ENCODE results near the gene PYHIN1.
"Not testable (repeated sequence)": the region's sequence is repeated elsewhere in the genome, so short reads cannot be mapped to it uniquely, and the experiment has no call there.

PYHIN1 gene

GRCh38 chr1:158983235-158983634 lies 51.9 kb downstream of the PYHIN1 start:
- no peak for DNase-seq

DNA sequence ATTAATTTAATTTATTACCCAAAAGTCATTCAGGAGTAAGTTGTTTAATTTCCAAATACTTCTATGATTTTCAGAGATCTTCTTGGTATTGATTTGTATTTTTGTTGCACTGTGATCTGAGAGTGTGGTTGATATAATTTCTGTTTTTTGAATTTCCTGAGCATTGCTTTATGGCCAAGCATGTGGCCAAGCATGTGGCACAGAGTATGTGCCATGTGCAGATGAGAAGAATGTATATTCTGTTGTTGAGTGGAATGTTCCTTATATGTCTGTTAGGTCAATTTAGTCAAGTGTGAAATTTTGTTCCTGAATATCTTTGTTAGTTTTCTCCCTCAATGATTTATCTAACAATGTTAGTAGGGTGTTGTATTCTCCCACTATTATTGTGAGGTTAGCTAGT lies 53.0 kb downstream of the PYHIN1 start:
- DNase-seq, result no peak

- no peak for DNase-seq
Measured at GRCh38 chr1:158989424-158989823, 58.1 kb downstream of the PYHIN1 start.

GRCh38 chr1:158992787-158993312 lies 61.5 kb downstream of the PYHIN1 start:
- DNase-seq, result no peak

GRCh38 chr1:158996998-158997397 lies 65.6 kb downstream of the PYHIN1 start:
- no peak for DNase-seq

DNA sequence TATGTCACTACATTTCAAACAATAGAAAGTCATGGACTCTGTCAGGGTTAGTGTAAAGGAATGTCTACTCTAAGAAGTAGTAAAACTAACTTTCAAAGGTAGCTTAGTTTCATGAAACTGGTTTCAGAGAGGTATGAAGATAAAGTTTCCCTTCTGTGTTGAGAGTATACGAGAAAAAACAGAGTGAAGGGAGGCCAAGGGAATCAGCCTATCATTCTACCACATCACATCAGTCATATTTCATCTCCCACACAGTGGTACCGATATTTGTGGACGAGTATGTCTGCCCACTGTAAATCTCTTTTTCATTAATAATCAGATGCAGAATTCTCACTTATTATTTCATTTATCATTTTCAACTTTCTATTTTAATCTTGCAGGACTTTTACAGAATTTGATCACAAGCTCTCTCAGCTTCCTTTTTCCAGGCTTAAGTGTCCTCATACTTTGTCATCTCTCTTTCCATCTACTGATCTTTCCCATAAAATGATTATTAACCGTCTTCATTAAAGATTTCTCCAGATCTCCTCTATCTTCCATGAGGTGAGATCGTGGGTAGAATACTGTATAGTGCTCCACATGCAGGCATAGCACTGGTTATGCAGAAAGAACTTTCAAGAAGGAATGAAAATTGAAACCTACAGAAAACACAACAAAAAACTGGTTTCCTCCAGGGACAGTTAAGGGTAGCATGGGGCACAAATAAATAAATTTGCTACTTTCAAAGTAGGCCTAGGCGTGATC lies 66.9 kb downstream of the PYHIN1 start:
- no peak for DNase-seq

- peak in 1 of 2 experiments; percentile 18 for DNase-seq
Measured at GRCh38 chr1:158998781-158999161, 67.4 kb downstream of the PYHIN1 start.

- no peak for DNase-seq
Measured at GRCh38 chr1:158999316-159000069, 68.1 kb downstream of the PYHIN1 start.

- no peak for DNase-seq
Measured at GRCh38 chr1:159000070-159000409, 68.7 kb downstream of the PYHIN1 start.

- DNase-seq, result no peak
Measured at GRCh38 chr1:159000625-159001024, 69.3 kb downstream of the PYHIN1 start.

DNA sequence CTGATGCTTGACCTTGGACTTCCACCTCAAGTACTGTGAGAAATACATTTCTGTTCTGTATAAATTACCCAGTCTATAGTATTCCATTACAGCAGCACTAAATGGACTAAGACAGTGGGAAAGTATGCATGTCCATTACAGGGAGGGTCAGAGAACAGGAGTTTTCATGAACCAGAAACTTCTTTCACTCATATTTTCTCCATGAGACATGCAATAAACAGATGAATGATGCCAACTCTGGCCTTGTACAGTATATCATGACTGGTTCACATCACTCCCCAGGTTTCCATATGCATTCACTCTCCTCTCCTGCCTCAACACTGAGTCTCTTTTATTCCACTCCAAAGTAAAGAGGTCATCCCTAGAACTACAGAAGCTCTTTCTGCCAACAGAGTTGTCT lies 73.8 kb downstream of the PYHIN1 start:
- DNase-seq, result no peak

DNA sequence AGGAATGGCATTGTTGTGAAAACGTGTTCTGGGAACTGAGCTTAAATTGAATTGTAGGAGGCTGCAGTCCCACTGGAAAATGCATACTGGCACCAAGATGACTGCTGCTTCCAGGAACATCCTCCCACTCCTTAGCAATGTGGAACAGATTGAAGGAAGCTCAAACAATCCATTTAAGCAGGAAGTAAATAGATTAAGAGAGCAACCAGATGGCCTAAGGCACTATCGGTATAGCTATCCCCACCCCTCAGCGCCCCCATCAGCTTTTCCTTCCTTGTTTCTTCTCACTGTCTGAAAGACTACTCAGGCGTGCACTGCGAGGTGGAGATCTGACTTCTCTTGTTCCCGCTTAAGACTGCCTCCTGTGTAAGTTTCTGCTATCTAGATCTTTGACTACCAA lies 74.3 kb downstream of the PYHIN1 start:
- DNase-seq, result no peak

DNA sequence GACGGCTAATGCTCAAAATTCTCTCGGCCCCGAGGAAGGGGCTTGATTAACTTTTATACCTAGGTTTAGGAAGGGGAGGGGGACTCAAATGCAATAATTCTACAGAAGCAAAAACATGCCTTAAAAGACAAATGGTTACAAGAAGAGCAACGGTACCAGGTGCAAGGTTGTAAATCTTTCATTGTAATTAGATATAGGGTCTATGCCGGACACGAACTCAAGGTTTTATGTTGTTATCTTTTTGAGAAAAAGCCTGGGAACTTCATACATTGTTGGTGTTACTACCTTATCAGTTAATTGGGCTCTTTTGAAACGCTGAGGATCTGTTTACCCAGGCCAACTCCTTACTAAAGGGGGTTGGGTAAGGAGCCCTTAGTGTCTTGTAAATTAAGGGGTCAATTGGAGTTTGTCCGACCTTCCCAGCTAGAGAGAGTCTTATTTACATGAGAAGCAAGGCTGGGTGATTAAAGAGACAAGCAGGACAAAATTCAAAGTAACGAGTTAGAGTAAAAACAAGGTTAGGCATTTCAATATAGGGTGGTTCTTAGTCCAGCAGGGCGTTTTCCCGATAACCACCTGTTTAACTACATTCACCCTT lies 75.0 kb downstream of the PYHIN1 start:
- DNase-seq, result not testable (repeated sequence)

DNA sequence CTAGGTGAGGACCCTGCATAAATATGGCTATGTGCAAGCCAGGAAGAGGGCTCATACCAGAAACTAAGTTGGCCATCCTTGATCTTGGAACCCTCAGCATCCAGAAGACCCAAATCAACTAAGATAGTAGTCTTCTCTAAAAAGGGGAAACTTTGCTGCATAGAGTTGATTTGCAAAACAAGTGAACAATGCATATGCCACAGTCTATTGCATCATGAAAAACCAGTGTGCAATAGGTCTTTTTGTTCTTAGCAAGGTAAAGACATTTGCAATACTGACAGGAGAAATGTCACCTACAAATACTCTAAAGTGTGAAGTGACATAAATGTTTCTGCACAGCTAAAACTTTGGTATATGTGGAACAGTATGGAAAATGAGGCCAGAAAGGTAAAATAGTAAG lies 76.4 kb downstream of the PYHIN1 start:
- no peak for DNase-seq

- DNase-seq, result peak; percentile 44 to 55
Measured at GRCh38 chr1:159008744-159009188, 77.4 kb downstream of the PYHIN1 start.

DNA sequence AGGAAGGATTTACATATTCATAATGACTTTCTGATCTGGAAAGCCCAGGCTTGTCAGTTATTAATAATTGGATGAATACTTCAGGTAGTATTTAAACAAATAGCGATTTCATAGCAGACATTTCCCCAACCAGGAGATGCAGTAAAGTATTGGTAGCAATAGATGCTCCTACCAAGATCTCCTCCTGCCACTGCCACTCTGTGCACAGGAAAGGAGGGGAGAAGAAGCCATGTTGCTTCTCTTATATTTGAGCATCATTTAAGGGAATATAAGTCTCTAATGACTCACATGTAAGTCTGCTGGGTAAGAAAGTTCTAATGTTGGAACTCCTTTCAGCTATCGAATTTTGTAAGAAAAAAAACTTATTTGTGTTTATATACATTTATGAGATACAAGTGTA lies 77.9 kb downstream of the PYHIN1 start:
- DNase-seq, result no peak

- peak; percentile 46 to 50 for DNase-seq
Measured at GRCh38 chr1:159009704-159010361, 78.5 kb downstream of the PYHIN1 start, which contains the start of gene IFI16. TSS of gene IFI16 (plus strand) at chr1:159009907. CDS start at chr1:159014681, 4,774 bp downstream.

DNA sequence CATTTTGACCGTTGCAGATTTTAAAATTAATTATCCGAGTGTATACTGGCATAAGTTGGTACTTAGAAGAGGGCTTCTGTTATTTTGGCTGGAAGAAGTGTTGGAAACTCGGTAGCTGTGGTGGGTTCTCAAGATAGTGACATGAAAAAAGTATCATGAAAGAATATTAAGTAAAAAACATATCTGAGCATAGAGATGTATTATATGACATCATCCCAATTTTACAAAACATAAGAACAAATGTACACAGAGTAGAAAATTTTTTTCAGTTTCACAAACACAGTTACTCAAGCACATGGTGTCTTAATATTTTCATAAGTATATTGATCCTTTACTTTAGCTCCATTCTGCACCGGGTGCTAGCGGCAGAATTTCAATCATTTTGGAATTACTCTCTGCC lies 79.0 kb downstream of the PYHIN1 start:
- DNase-seq, result no peak

DNA sequence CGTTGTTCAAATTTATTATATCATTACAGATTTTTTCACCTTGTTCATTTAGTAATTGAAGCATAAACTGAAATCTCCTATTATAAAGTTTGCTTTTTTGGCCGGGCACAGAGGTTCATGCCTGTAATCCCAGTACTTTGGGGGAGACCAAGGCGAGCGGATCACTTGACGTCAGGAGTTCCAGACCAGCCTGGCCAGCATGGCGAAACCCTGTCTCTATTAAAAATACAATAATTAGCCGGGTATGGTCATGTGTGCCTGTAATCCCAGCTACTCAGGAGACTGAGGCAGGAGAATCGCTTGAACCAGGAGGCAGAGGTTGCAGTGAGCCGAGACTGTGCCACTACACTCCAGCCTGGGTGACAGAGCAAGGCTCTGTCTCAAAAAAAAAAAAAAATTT lies 79.6 kb downstream of the PYHIN1 start:
- DNase-seq, result peak in 1 of 2 experiments; percentile 8

- DNase-seq, result no peak
Measured at GRCh38 chr1:159011751-159012150, 80.4 kb downstream of the PYHIN1 start.

GRCh38 chr1:159012495-159012894 lies 81.1 kb downstream of the PYHIN1 start:
- peak; percentile 49 to 52 for DNase-seq

- DNase-seq, result no peak
Measured at GRCh38 chr1:159014003-159014571, 82.7 kb downstream of the PYHIN1 start.

DNA sequence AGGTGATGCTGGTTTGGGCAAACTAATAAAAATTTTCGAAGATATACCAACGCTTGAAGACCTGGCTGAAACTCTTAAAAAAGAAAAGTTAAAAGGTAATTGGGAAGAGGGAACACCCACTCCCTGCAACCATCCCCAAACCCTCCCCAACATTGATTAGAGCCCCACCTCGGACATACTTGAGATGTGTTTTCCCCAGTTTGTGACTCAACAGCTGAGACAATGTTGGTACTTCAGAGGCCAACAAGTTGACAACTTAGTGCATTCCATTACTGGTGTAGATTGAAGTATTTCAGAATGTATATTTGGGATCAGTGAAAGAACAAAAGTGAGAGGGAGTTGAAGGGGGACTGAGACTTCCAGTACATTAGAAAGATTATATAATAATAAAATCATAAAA lies 83.5 kb downstream of the PYHIN1 start:
- no peak for DNase-seq
